ENCODE results near the gene CALCOCO1.

The CALCOCO1 gene

DNA sequence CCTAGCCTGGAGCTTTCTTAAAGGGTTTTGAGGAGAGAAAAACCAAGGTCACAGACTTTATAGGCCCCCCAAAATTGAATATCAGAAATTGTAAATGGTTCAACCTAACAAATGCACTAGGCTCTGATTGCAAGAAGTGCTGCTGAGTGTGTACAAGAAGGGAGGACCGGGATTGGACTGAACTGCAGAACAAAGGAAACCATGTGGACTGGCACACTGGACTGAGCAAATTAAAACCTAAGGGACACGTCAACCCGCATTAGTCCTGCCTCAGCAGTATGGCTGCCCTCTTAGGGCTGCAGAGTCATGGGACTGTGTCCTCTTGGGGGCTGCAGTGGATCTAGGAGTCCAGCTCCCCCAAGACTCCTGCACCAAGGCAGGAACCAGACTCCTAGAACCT is 25.4 kb upstream of the CALCOCO1 start:
- H3K4me3 ChIP-seq (ENCODE audit: low read depth, low read length): no peak overlapping the region

DNA sequence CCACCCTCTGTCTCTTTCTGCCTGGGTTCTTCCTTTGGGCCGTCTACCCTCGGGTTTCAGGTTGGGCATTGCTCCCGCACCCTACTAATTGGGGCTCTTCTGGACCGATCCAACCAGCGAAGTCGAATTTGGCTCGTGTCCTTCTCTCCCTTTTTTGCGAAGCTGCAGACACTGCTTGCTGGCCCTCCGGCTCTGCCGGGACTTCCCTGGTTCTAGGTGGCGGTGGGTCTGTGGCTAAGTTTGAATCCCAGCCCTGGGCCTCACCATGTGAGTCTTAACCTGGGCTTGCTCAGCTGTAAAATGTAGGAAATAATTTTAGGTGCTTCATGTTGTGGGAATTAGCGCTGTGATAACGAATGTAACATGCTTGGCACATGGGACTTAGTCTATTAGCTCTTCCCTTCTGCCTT is 24.9 kb upstream of the CALCOCO1 start:
- no peak overlapping the region for H3K4me3 ChIP-seq (ENCODE audit: low read depth, low read length)
- TF ChIP-seq, protein P1, sequence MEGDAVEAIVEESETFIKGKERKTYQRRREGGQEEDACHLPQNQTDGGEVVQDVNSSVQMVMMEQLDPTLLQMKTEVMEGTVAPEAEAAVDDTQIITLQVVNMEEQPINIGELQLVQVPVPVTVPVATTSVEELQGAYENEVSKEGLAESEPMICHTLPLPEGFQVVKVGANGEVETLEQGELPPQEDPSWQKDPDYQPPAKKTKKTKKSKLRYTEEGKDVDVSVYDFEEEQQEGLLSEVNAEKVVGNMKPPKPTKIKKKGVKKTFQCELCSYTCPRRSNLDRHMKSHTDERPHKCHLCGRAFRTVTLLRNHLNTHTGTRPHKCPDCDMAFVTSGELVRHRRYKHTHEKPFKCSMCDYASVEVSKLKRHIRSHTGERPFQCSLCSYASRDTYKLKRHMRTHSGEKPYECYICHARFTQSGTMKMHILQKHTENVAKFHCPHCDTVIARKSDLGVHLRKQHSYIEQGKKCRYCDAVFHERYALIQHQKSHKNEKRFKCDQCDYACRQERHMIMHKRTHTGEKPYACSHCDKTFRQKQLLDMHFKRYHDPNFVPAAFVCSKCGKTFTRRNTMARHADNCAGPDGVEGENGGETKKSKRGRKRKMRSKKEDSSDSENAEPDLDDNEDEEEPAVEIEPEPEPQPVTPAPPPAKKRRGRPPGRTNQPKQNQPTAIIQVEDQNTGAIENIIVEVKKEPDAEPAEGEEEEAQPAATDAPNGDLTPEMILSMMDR (IDR thresholded peaks at IDR 0.05; ENCODE audit: borderline replicate concordance, insufficient read depth, low read depth, low read length): no peak

More for the DNA sequence above, 25.4 kb upstream of the CALCOCO1 start:
- TF ChIP-seq, protein P1 (IDR thresholded peaks at IDR 0.05; ENCODE audit: borderline replicate concordance, insufficient read depth, low read depth, low read length): no peak

DNA sequence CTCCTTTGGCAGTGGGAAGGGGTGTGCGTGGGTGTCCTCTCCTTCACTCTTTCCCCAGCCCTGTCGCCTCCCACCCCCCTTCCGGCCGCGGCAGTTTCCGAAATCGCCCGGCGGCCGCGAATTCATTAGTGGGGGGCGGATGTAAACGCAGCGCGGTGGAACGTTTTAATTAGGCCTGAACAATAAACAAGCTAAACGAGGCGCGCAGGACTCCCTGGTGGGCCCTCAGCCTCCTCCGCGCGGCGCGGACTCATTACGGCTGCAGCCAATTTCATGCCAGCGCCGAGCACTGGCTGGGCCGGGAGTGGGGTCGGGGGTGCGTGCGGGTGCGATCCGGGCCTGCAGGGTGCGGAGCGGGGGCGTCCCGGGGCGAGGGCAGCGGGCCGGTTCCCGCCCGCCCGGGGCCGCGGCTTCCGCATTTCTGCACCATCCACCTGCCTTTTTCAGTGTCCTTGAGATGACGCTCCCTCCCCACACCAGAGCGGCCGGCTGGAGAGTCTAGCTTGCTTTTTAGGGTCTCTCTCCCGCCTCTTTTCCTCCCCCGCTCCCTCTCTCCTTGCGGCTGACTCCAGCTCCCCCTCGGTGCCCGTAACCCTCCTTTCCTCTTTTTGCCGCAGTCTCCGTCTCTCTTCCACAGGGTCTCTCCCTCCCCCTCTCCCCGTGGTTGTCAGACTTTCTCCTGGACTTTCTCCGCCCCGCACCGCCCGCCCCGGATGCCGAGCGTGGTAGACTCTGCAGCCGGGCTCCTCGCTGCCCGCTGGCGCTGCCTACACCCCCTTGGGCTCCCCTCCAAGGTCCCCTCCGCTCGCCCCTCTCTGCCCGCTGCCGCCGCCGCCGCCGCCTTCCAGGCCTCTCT is 24.3 kb upstream of the CALCOCO1 start, which contains the start of gene CISTR:
Gene CISTR (minus strand): TSS at position 644 of the 856 bp plus-strand sequence.
- TF ChIP-seq, protein P1 (IDR thresholded peaks at IDR 0.05; ENCODE audit: borderline replicate concordance, insufficient read depth, low read depth, low read length): no peak
- peak within 1 kb of the TSS; percentile 55 for H3K4me3 ChIP-seq (ENCODE audit: low read depth, low read length)

DNA sequence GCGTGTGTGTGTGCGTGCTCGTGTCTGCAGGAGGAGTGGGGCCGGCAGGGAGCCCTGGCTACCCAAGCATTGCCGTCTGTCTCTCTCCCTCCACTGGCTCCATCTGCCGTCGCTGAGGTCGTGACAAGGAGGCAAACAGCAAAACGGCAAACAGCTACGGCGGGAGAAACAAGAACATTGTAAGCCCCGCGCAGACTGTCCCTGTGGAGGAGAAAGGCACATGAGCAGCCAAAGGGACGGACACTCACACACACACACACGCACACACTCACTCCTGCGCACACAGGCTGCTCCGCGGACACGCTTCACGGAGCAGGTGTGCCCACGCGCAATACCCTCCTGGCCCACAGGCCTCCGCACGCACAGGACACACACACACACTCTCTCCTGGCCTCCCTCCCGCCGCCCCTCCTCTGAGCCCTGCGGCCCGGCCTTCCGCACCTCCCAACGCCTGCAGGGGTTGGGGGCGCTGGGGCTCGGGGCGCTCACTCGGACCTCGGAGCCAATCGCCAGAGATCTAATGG is 23.6 kb upstream of the CALCOCO1 start:
- TF ChIP-seq, protein P1 (IDR thresholded peaks at IDR 0.05; ENCODE audit: borderline replicate concordance, insufficient read depth, low read depth, low read length): no peak

DNA sequence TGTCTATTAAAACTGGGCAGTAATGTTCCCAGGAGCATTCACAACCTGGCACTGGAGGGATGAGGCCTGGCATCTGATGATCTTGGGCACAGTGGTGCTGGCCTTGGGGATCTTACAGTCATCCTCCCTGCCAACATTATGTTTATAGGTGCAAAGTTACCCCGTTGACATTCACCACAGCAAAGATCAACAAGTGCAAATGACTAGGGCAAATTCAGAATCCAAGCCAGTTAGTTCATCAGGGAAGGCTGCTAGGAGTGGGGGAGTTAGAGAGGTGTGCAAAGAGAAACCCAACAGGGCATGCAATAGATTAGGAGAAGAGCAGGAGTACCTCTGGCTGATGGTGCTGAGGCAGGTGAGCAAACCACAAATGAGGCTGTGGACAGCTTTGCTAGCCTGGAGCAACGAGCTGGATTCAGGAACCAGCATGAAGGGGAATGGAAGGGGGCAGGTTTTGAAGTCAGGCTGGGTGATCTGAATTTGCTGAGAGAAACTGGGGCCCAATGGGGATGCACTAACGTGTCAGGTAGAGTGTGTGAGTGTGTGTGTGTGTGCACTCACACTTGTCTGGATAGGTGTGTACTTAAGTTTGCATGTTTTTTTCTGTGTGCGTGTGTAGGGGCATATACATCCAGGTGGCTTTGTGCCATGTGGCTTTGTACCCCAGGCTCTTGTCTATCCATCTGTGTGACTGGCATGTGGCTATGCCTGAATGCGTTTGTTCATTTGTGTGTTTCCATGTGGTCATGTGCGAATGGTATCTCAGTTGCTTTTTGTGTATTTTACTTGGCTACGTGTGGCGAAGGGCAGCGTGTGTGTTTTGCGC is 22.9 kb upstream of the CALCOCO1 start:
- TF ChIP-seq, protein P1 (IDR thresholded peaks at IDR 0.05; ENCODE audit: borderline replicate concordance, insufficient read depth, low read depth, low read length): no peak
- H3K4me3 ChIP-seq (ENCODE audit: low read depth, low read length): peak overlapping the region; percentile 55

More for the DNA sequence above, 23.6 kb upstream of the CALCOCO1 start:
- peak overlapping the region; percentile 55 for H3K4me3 ChIP-seq (ENCODE audit: low read depth, low read length)

DNA sequence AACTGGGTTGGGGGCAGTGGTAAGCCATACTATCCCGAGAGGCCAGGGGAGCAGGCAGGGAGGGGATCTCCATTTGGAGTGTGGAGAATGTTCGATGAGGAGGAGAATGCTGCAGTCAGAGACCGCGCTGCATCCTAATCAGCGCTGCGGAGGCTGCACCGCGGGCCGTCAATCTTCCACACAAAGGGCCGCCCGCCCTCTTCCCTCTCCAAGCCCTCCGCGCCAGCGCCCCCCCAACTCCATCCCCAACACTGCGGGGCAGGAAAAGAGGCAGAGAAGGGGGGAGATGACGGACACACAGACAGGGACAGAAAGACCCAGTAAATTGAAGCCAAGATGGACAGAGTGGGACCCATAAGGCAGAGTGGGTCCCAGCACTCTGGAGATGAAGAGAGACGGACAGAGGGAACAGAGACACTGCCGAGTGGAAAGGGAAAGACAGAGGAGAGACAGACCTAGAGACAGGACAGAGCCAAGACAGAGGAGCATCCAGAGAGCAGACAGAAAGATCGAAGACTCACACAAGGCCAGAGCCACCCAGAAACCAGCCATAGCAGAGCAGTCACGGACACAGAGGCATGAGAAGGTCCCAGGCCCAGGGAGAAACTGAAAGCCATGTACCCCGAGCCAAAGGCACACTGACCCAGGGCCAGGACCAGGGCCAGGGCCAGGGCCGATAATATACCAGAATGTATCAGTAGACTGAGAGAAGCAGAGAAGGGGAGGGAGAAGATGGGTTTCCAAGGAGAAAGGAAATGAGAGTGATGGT is 21.0 kb upstream of the CALCOCO1 start:
- TF ChIP-seq, protein P1 (IDR thresholded peaks at IDR 0.05; ENCODE audit: borderline replicate concordance, insufficient read depth, low read depth, low read length): no peak
- H3K4me3 ChIP-seq (ENCODE audit: low read depth, low read length): no peak overlapping the region

Measured in GM12875 (cell line).